Mucosa of descending colon (tissue), 3 donors: Measurements from ENCODE around the gene ARID1B. TPM values are rescaled to one million over a fixed set of nuclear protein-coding genes. Genes with fewer than 3 reads are reported as not detected.

Experiments used
- ATAC-seq: fragments of 200-7000 bp; cut with Tn5 transposase; one replicate; pipeline ENCODE4 v1.9.1; 2020; ENCODE audit warnings: mild to moderate bottlenecking, moderate library complexity
- DNase-seq, 3 donors: peaks; one replicate each; pipeline ENCODE4 v3.0.0-alpha.2; 2020
- H3K36me3 ChIP-seq: fragments of 200-600 bp; one replicate; pipeline ENCODE4 v1.8.0; 2021; ENCODE audit warnings: low read depth, mild to moderate bottlenecking
- H3K4me1 ChIP-seq: fragments of 200-600 bp; one replicate; pipeline ENCODE4 v1.8.0; 2021; ENCODE audit warnings: low read depth, mild to moderate bottlenecking
- H3K4me3 ChIP-seq: fragments of 200-600 bp; one replicate; pipeline ENCODE4 v1.8.0; 2021; ENCODE audit warnings: mild to moderate bottlenecking
- H3K9me3 ChIP-seq: fragments of 200-600 bp; one replicate; pipeline ENCODE4 v1.8.0; 2021; ENCODE audit warnings: mild to moderate bottlenecking
- CTCF ChIP-seq: fragments of 200-600 bp; IDR thresholded peaks from one replicate; pipeline ENCODE4 v1.8.0; 2022; ENCODE audit warnings: antibody characterized with exemption, mild to moderate bottlenecking
- intact Hi-C, 2 donors: fragments of 100-400 bp; cut with DNase I in 1 of 2; cut with micrococcal nuclease in 1 of 2; formaldehyde crosslinking; loops; one replicate each; pipeline versions ENCODE4 v1.11.0 to v1.11.1; 2022; cut with DNase I, micrococcal nuclease
- total RNA-seq, 3 donors: library from RNA; stranded (reverse); fragmentation: NEBNext Ultra II Directional in 2 of 3; extraction: Animal tissue kit (Norgen Biotek cat#: 25700) in 2 of 3; gene quantifications; one replicate each; pipeline versions ENCODE4 v1.2.1 to v1.2.4, GENCODE V29; 2021 to 2023
- donor health status: DM: no; HTN: no; CAD: no; lungs with moderate emphysema.
- donor health status: DM: no; HTN: no; CAD: no.
- donor health status: DM: no; HTN: yes; CAD: no.

Gene ARID1B
- total RNA-seq, 3 donors from 2014 or later, result 71.8 to 102 (median 101) TPM

- no peak for TF ChIP-seq CTCF
- no peak for ATAC-seq
- no peak for DNase-seq
- intact Hi-C loops, result no loop called here
- no peaks in the 10 kb centered on the region for H3K36me3 ChIP-seq
- peaks cover 5% of the 10 kb centered on the region for H3K4me1 ChIP-seq
- no peaks in the 10 kb centered on the region for H3K9me3 ChIP-seq
- no peak overlapping the region for H3K4me3 ChIP-seq
Measured at GRCh38 chr6:156869980-156870398, 92.8 kb downstream of the ARID1B start.

- no peak for TF ChIP-seq CTCF
- Histone ChIP-seq H3K4me1 (peaks cover 2% of the 10 kb centered on the region), H3K4me3 (no peak overlapping the region), H3K36me3 (no peaks in the 10 kb centered on the region), H3K9me3 (no peaks in the 10 kb centered on the region)
- intact Hi-C loops, result no loop called here
- ATAC-seq, result no peak
- no peak for DNase-seq
Measured at GRCh38 chr6:156870924-156871539, 93.9 kb downstream of the ARID1B start.

- no peak for ATAC-seq
- no peak for TF ChIP-seq CTCF
- no peak overlapping the region for H3K4me3 ChIP-seq
- DNase-seq, result no peak
- H3K4me1 ChIP-seq, result no peaks in the 10 kb centered on the region
- H3K9me3 ChIP-seq, result no peaks in the 10 kb centered on the region
- H3K36me3 ChIP-seq, result no peaks in the 10 kb centered on the region
- intact Hi-C loops, result no loop called here
Measured at GRCh38 chr6:156872903-156873302, 95.7 kb downstream of the ARID1B start.

- ATAC-seq, result no peak
- H3K4me3 ChIP-seq, result no peak overlapping the region
- H3K4me1 ChIP-seq, result peaks cover 2% of the 10 kb centered on the region
- no peak for DNase-seq
- no peaks in the 10 kb centered on the region for H3K9me3 ChIP-seq
- TF ChIP-seq CTCF, result no peak
- intact Hi-C loops, result no loop called here
- H3K36me3 ChIP-seq, result no peaks in the 10 kb centered on the region
Measured at GRCh38 chr6:156873654-156874380, 96.6 kb downstream of the ARID1B start.

GRCh38 chr6:156875062-156875461 is 97.9 kb downstream of the ARID1B start:
- no peak overlapping the region for H3K4me3 ChIP-seq
- no peaks in the 10 kb centered on the region for H3K9me3 ChIP-seq
- ATAC-seq (no peak), DNase-seq (no peak)
- H3K4me1 ChIP-seq, result peaks cover 10% of the 10 kb centered on the region
- TF ChIP-seq CTCF, result no peak
- intact Hi-C loops, result no loop called here
- H3K36me3 ChIP-seq, result no peaks in the 10 kb centered on the region
